ENCODE data around the gene TAB2. TPM values are rescaled to one million over a fixed set of nuclear protein-coding genes. Genes with fewer than 3 reads are reported as not detected.

TAB2 gene
- total RNA-seq, 1 donor from 2014 or later, result 81.8 TPM

DNA sequence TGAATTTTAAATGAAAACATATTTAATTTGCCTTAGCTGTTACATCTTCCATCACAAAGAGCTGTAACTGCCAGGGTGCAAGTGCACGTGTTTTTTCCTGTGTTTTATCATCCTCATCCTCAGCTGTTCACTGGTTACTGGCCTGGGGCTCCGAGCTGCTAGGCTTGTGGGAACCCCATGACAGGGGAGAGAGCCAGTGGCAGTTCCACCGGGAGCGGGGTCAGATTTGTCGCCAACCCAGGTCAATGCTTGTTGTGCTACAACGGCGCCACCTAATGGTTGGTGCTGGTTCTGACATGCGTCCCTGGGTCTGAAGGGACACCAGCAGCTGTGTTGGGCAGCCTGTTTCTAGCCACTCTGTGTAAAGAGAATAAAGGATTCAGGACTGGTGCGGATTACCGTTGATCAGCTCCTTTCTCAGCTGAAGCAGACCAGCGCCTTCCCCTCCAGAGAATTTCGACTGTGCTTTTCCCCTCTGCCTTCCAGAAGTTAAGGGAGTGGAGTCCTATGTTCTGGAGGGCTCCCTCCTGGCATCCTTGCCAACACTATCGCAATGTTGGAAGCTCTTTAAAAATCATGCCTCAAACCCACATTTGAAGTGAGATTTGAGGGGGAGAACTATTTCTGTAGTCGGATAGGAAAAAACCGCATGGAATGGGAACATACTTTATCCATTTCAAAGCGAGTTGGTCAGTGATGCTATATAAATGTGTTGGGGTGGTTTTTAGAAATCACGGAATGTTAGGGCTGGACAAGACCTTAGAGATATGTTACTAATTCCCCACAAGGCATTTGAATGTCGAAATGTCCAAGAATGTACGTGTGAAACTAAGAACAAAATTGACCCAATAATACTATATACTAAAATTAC, 114.6 kb downstream of the TAB2 start:
- H3K36me3 ChIP-seq (ENCODE audit: insufficient read depth, low read length), result no peaks in the 10 kb centered on the region
- H3K9me3 ChIP-seq (ENCODE audit: insufficient read depth, low read depth, low read length), result no peaks in the 10 kb centered on the region
- no peak for TF ChIP-seq EZH2 (IDR thresholded peaks at IDR 0.05; ENCODE audit: insufficient read depth, low read length)
- TF ChIP-seq, protein P1, sequence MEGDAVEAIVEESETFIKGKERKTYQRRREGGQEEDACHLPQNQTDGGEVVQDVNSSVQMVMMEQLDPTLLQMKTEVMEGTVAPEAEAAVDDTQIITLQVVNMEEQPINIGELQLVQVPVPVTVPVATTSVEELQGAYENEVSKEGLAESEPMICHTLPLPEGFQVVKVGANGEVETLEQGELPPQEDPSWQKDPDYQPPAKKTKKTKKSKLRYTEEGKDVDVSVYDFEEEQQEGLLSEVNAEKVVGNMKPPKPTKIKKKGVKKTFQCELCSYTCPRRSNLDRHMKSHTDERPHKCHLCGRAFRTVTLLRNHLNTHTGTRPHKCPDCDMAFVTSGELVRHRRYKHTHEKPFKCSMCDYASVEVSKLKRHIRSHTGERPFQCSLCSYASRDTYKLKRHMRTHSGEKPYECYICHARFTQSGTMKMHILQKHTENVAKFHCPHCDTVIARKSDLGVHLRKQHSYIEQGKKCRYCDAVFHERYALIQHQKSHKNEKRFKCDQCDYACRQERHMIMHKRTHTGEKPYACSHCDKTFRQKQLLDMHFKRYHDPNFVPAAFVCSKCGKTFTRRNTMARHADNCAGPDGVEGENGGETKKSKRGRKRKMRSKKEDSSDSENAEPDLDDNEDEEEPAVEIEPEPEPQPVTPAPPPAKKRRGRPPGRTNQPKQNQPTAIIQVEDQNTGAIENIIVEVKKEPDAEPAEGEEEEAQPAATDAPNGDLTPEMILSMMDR (IDR thresholded peaks at IDR 0.05; ENCODE audit: insufficient read depth, low read depth, low read length), result peak; percentile 85
- H4K20me1 ChIP-seq (ENCODE audit: insufficient read depth, low read length), result no peaks in the 10 kb centered on the region
- Mint-ChIP-seq H3K27me3 (ENCODE audit: low read depth, unreplicated experiment) (peaks cover 12% of the 10 kb centered on the region), H3K27ac (ENCODE audit: unreplicated experiment) (no peak overlapping the region), H3K4me1 (ENCODE audit: low read depth, unreplicated experiment) (peaks cover 2% of the 10 kb centered on the region), H3K36me3 (ENCODE audit: low read depth, unreplicated experiment) (no peaks in the 10 kb centered on the region), H3K4me3 (ENCODE audit: unreplicated experiment) (no peak overlapping the region), H3K9me3 (ENCODE audit: unreplicated experiment) (no peaks in the 10 kb centered on the region)
- H3K4me2 ChIP-seq (ENCODE audit: low read length), result peak overlapping the region; percentile 69
- H2AFZ ChIP-seq (ENCODE audit: low read depth, low read length), result peak overlapping the region; percentile 71
- H3K9ac ChIP-seq (ENCODE audit: low read length), result no peak overlapping the region
- peak; percentile 75 for FAIRE-seq
- H3K4me1 ChIP-seq (ENCODE audit: insufficient read depth, low read length), result peaks cover 6% of the 10 kb centered on the region
- no peaks in the 10 kb centered on the region for H3K79me2 ChIP-seq (ENCODE audit: insufficient read depth, low read length)
- DNase-seq (ENCODE audit: low read depth), result peak; percentile 46
- H3K27ac ChIP-seq (ENCODE audit: low read depth, low read length), result no peak overlapping the region
- no peak overlapping the region for H3K4me3 ChIP-seq (ENCODE audit: insufficient read depth, low read depth, low read length)
- no peaks in the 10 kb centered on the region for H3K27me3 ChIP-seq (ENCODE audit: insufficient read depth, low read length)

DNA sequence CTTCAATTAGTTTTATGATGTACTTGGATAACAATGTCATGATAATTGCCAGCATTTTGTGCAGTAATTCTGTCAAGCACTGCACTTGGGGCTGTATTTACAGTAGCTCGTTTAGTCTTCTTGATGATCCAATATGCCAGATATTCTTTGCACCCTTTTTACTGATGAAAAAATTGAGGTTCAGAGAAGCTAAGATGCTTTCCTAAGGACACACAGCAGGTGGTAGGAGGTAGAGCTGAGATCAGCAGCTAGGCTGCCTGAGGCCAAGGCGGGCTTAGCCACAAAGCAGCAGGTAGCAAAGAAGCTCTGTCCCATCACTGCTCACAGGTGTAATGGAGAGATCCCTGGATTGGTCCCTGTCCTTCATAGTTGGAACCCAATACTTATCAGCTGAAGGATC, 115.9 kb downstream of the TAB2 start:
- H3K27ac Mint-ChIP-seq (ENCODE audit: unreplicated experiment), result no peak overlapping the region
- H3K4me1 Mint-ChIP-seq (ENCODE audit: low read depth, unreplicated experiment), result peaks cover 2% of the 10 kb centered on the region
- TF ChIP-seq, protein P1 (IDR thresholded peaks at IDR 0.05; ENCODE audit: insufficient read depth, low read depth, low read length), result no peak
- TF ChIP-seq EZH2 (IDR thresholded peaks at IDR 0.05; ENCODE audit: insufficient read depth, low read length), result no peak
- Histone ChIP-seq H3K36me3 (ENCODE audit: insufficient read depth, low read length) (no peaks in the 10 kb centered on the region), H3K4me1 (ENCODE audit: insufficient read depth, low read length) (peaks cover 6% of the 10 kb centered on the region), H3K27ac (ENCODE audit: low read depth, low read length) (no peak overlapping the region), H3K4me2 (ENCODE audit: low read length) (no peak overlapping the region), H4K20me1 (ENCODE audit: insufficient read depth, low read length) (no peaks in the 10 kb centered on the region), H3K79me2 (ENCODE audit: insufficient read depth, low read length) (no peaks in the 10 kb centered on the region), H3K9ac (ENCODE audit: low read length) (no peak overlapping the region), H3K4me3 (ENCODE audit: insufficient read depth, low read depth, low read length) (no peak overlapping the region), H2AFZ (ENCODE audit: low read depth, low read length) (no peak overlapping the region), H3K9me3 (ENCODE audit: insufficient read depth, low read depth, low read length) (no peaks in the 10 kb centered on the region), H3K27me3 (ENCODE audit: insufficient read depth, low read length) (no peaks in the 10 kb centered on the region)
- no peak for DNase-seq (ENCODE audit: low read depth)
- H3K36me3 Mint-ChIP-seq (ENCODE audit: low read depth, unreplicated experiment), result no peaks in the 10 kb centered on the region
- H3K9me3 Mint-ChIP-seq (ENCODE audit: unreplicated experiment), result no peaks in the 10 kb centered on the region
- H3K4me3 Mint-ChIP-seq (ENCODE audit: unreplicated experiment), result no peak overlapping the region
- H3K27me3 Mint-ChIP-seq (ENCODE audit: low read depth, unreplicated experiment), result peaks cover 12% of the 10 kb centered on the region
- FAIRE-seq, result no peak

DNA sequence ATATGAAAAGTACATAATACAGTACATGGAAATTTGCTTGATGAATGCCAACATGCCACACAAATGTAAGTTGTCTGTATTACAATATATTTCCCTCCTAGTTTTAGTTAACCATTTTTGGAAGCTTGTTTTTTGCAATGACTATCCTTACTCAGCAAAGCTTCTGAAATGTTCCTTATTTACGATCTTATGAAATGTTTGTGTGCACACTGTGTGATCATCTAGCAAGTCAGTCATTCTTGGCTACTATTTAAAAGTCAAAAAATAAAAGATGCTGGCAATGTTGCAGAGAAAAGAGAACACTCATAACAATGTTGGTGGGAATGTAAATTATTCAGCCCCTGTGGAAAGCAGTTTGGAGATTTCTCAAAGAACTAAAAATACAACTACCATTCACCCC, 116.4 kb downstream of the TAB2 start:
- no peaks in the 10 kb centered on the region for H3K9me3 Mint-ChIP-seq (ENCODE audit: unreplicated experiment)
- Histone ChIP-seq H3K27ac (ENCODE audit: low read depth, low read length) (no peak overlapping the region), H2AFZ (ENCODE audit: low read depth, low read length) (no peak overlapping the region), H3K36me3 (ENCODE audit: insufficient read depth, low read length) (no peaks in the 10 kb centered on the region), H3K9me3 (ENCODE audit: insufficient read depth, low read depth, low read length) (no peaks in the 10 kb centered on the region), H3K9ac (ENCODE audit: low read length) (no peak overlapping the region), H3K4me1 (ENCODE audit: insufficient read depth, low read length) (peaks cover 6% of the 10 kb centered on the region), H3K79me2 (ENCODE audit: insufficient read depth, low read length) (no peaks in the 10 kb centered on the region), H3K4me3 (ENCODE audit: insufficient read depth, low read depth, low read length) (no peak overlapping the region), H3K27me3 (ENCODE audit: insufficient read depth, low read length) (no peaks in the 10 kb centered on the region), H3K4me2 (ENCODE audit: low read length) (no peak overlapping the region), H4K20me1 (ENCODE audit: insufficient read depth, low read length) (no peaks in the 10 kb centered on the region)
- no peak overlapping the region for H3K4me3 Mint-ChIP-seq (ENCODE audit: unreplicated experiment)
- H3K27me3 Mint-ChIP-seq (ENCODE audit: low read depth, unreplicated experiment), result peaks cover 9% of the 10 kb centered on the region
- peaks cover 2% of the 10 kb centered on the region for H3K4me1 Mint-ChIP-seq (ENCODE audit: low read depth, unreplicated experiment)
- DNase-seq (ENCODE audit: low read depth) (no peak), FAIRE-seq (no peak)
- no peaks in the 10 kb centered on the region for H3K36me3 Mint-ChIP-seq (ENCODE audit: low read depth, unreplicated experiment)
- TF ChIP-seq EZH2 (IDR thresholded peaks at IDR 0.05; ENCODE audit: insufficient read depth, low read length), result no peak
- TF ChIP-seq, protein P1 (IDR thresholded peaks at IDR 0.05; ENCODE audit: insufficient read depth, low read depth, low read length), result no peak
- no peak overlapping the region for H3K27ac Mint-ChIP-seq (ENCODE audit: unreplicated experiment)
